ENCODE results near the gene SORCS2.

SORCS2 gene

GRCh38 chr4:7276515-7276914 is 84.2 kb downstream of the SORCS2 start:
- no peak overlapping the region for H3K4me3 ChIP-seq (ENCODE audit: low read depth, low read length)
- no peak for DNase-seq (ENCODE audit: low read depth)
- TF ChIP-seq, protein P1, sequence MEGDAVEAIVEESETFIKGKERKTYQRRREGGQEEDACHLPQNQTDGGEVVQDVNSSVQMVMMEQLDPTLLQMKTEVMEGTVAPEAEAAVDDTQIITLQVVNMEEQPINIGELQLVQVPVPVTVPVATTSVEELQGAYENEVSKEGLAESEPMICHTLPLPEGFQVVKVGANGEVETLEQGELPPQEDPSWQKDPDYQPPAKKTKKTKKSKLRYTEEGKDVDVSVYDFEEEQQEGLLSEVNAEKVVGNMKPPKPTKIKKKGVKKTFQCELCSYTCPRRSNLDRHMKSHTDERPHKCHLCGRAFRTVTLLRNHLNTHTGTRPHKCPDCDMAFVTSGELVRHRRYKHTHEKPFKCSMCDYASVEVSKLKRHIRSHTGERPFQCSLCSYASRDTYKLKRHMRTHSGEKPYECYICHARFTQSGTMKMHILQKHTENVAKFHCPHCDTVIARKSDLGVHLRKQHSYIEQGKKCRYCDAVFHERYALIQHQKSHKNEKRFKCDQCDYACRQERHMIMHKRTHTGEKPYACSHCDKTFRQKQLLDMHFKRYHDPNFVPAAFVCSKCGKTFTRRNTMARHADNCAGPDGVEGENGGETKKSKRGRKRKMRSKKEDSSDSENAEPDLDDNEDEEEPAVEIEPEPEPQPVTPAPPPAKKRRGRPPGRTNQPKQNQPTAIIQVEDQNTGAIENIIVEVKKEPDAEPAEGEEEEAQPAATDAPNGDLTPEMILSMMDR (conservative IDR thresholded peaks at IDR 0.05; ENCODE audit: low read depth, low read length): no peak

- TF ChIP-seq, protein P1 (conservative IDR thresholded peaks at IDR 0.05; ENCODE audit: low read depth, low read length): no peak
- H3K4me3 ChIP-seq (ENCODE audit: low read depth, low read length): no peak overlapping the region
- DNase-seq (ENCODE audit: low read depth): no peak
Observed at GRCh38 chr4:7278071-7278765, 85.9 kb downstream of the SORCS2 start.

DNA sequence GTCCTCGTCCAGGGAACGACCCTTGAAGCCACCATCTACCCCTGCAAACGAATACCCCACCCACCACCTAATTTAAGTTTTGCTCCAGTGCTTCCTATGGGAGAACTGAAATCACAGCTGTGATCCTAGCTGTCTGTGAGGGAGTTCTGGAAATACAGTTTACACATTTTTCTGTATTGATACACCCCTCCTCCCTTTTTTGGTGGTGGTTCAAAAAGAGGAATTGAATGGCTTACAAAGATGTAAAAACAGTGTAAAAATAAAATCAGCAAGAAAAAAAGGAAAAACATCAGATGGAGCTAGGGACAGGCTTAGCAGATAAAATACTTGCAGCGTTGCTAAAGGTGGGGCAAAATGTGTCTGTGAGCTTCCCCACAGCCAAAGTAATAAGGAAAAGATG is 86.6 kb downstream of the SORCS2 start:
- TF ChIP-seq, protein P1 (conservative IDR thresholded peaks at IDR 0.05; ENCODE audit: low read depth, low read length): no peak
- no peak for DNase-seq (ENCODE audit: low read depth)
- no peak overlapping the region for H3K4me3 ChIP-seq (ENCODE audit: low read depth, low read length)

DNA sequence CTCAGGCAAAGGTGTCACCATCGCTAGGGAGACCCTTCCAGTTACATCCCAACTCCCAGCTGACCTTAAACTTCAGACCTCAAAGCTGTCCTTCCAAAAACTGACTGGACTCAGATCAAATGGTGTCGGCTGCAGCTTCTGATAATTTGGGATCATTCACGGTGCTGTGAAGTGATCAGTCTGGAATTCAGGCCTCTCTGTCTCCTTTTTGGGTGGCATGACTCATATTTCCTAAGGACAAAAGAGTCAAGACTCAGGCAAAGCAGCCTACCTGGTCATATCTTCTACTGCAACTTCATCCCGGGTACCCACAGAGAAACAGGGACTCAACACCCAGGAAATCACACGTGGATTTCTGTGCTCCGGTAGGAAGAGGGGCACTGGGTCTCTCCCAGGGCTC is 87.6 kb downstream of the SORCS2 start:
- TF ChIP-seq, protein P1 (conservative IDR thresholded peaks at IDR 0.05; ENCODE audit: low read depth, low read length): no peak
- H3K4me3 ChIP-seq (ENCODE audit: low read depth, low read length): no peak overlapping the region
- no peak for DNase-seq (ENCODE audit: low read depth)

GRCh38 chr4:7280926-7281690 is 88.8 kb downstream of the SORCS2 start:
- no peak for DNase-seq (ENCODE audit: low read depth)
- TF ChIP-seq, protein P1 (conservative IDR thresholded peaks at IDR 0.05; ENCODE audit: low read depth, low read length): no peak

DNA sequence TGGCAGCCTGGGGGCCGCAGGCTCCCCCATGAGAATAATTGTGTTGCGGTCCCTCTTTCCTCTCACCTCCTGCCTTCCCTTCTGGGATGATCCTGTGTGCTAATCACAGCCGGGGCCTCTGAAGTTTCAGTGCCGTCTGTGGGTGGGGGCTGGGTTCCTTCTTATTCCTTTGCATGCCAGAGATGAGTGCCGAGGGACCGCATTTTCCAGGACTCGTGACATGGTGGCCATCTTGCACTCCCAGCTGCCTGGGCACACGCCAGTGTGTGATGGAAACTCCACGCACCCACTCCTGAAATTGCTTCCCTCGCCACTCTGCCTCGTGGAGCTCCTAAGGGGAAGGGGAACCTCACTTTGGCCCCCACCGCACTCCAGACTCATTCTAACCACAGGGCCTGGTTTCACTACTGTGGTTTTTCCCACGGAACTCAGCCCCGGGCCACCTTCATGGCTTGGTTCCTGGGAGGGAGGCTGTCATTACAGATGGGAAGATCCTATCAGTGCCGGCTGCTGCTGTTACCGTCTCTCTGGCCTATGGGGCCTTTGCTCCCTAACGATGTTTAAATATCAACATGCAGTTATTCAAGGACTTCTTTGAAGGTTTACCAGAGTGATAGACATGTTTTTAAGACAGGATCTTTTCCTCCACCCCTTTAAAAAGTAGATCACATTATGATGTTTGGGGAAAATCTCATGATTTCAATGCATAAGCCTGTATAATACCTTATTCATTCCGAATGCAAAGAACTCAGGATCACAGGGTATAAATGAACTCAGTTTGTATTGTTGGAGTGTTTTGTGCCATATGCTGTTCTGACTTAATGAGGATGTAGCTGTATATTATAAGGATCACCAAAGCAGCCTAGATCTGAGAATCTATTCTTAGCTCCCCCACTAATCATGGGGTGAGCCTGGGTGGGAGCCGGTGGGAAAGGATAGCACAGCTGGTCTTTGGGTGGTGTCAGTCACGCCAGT is 89.6 kb downstream of the SORCS2 start:
- no peak for DNase-seq (ENCODE audit: low read depth)
- TF ChIP-seq, protein P1 (conservative IDR thresholded peaks at IDR 0.05; ENCODE audit: low read depth, low read length): no peak
- H3K4me3 ChIP-seq (ENCODE audit: low read depth, low read length): no peak overlapping the region

More at GRCh38 chr4:7280926-7281690, 88.8 kb downstream of the SORCS2 start:
- no peak overlapping the region for H3K4me3 ChIP-seq (ENCODE audit: low read depth, low read length)

Data from choroid plexus epithelial cell (primary cell).